Stimulated activated CD8-positive, alpha-beta memory T cell treated with anti-CD3 and anti-CD28 coated beads, Interleukin-7, amount 100 ng/mL, for 48 hours (primary cell): Measurements from ENCODE around the gene KLHL18.

Source experiments
- DNase-seq, 2 donors: peaks; one replicate each; pipeline ENCODE4 v3.0.0-alpha.2; 2020; ENCODE audit warnings: low read depth in 1 of 2; ENCODE audit errors: extremely low read depth in 1 of 2

The KLHL18 gene

GRCh38 chr3:47392933-47393332, 110.2 kb downstream of the KLHL18 start:
- no peak for DNase-seq

- no peak for DNase-seq
Observed at GRCh38 chr3:47394140-47394870, 111.6 kb downstream of the KLHL18 start.

GRCh38 chr3:47394881-47395280, 112.1 kb downstream of the KLHL18 start:
- DNase-seq = no peak
